ENCODE data around the gene DAB1.
A peak's percentile ranks its signal among the peaks of the same experiment; 100 is the strongest.

The DAB1 gene

GRCh38 chr1:57157818-57158603, 265.8 kb downstream of the DAB1 start:
- ATAC-seq = no peak

GRCh38 chr1:57156907-57157306, 267.0 kb downstream of the DAB1 start:
- ATAC-seq = no peak

- no peak for ATAC-seq
Measured at GRCh38 chr1:57146100-57146499, 277.8 kb downstream of the DAB1 start.

GRCh38 chr1:57142999-57143398, 280.9 kb downstream of the DAB1 start:
- no peak for ATAC-seq

GRCh38 chr1:57142169-57142568, 281.7 kb downstream of the DAB1 start:
- ATAC-seq = no peak

GRCh38 chr1:57138432-57139078, 285.3 kb downstream of the DAB1 start:
- no peak for ATAC-seq

- ATAC-seq = no peak
Measured at GRCh38 chr1:57137980-57138379, 285.9 kb downstream of the DAB1 start.

- no peak for ATAC-seq
Measured at GRCh38 chr1:57134803-57135202, 289.1 kb downstream of the DAB1 start.

GRCh38 chr1:57133686-57134085, 290.2 kb downstream of the DAB1 start:
- no peak for ATAC-seq

GRCh38 chr1:57132993-57133622, 290.8 kb downstream of the DAB1 start:
- no peak for ATAC-seq

- no peak for ATAC-seq
Measured at GRCh38 chr1:57131701-57132394, 292.0 kb downstream of the DAB1 start.

GRCh38 chr1:57131257-57131656, 292.6 kb downstream of the DAB1 start:
- ATAC-seq = no peak

GRCh38 chr1:57129865-57130264, 294.0 kb downstream of the DAB1 start:
- no peak for ATAC-seq

GRCh38 chr1:57127976-57128375, 295.9 kb downstream of the DAB1 start:
- ATAC-seq = no peak

- peak; percentile 71 to 85 for ATAC-seq
Measured at GRCh38 chr1:57124768-57125446, 299.0 kb downstream of the DAB1 start.

GRCh38 chr1:57124170-57124569, 299.7 kb downstream of the DAB1 start:
- ATAC-seq = no peak

- ATAC-seq = no peak
Measured at GRCh38 chr1:57122031-57122430, 301.8 kb downstream of the DAB1 start.

- no peak for ATAC-seq
Measured at GRCh38 chr1:57118948-57119603, 304.8 kb downstream of the DAB1 start.

- no peak for ATAC-seq
Measured at GRCh38 chr1:57117753-57118152, 306.1 kb downstream of the DAB1 start.

- no peak for ATAC-seq
Measured at GRCh38 chr1:57116871-57117270, 307.0 kb downstream of the DAB1 start.

- no peak for ATAC-seq
Measured at GRCh38 chr1:57115030-57115614, 308.7 kb downstream of the DAB1 start.

GRCh38 chr1:57112148-57112547, 311.7 kb downstream of the DAB1 start:
- no peak for ATAC-seq
